MM.1S (cell line): ENCODE results near the gene PYGO2.

Experiments used
- CTCF ChIP-seq: fragments of 300-600 bp; sonication (generic); IDR thresholded peaks from 2 replicates; pipeline ENCODE4 v1.5.1; 2016; ENCODE audit warnings: antibody characterized with exemption, low read length, mixed read lengths
- EZH2 ChIP-seq: fragments of 300-600 bp; sonication (generic); optimal IDR thresholded peaks from 2 replicates; pipeline ENCODE3; 2017; ENCODE audit warnings: low read depth, mild to moderate bottlenecking, antibody characterized with exemption, low read length, mixed read lengths

DNA sequence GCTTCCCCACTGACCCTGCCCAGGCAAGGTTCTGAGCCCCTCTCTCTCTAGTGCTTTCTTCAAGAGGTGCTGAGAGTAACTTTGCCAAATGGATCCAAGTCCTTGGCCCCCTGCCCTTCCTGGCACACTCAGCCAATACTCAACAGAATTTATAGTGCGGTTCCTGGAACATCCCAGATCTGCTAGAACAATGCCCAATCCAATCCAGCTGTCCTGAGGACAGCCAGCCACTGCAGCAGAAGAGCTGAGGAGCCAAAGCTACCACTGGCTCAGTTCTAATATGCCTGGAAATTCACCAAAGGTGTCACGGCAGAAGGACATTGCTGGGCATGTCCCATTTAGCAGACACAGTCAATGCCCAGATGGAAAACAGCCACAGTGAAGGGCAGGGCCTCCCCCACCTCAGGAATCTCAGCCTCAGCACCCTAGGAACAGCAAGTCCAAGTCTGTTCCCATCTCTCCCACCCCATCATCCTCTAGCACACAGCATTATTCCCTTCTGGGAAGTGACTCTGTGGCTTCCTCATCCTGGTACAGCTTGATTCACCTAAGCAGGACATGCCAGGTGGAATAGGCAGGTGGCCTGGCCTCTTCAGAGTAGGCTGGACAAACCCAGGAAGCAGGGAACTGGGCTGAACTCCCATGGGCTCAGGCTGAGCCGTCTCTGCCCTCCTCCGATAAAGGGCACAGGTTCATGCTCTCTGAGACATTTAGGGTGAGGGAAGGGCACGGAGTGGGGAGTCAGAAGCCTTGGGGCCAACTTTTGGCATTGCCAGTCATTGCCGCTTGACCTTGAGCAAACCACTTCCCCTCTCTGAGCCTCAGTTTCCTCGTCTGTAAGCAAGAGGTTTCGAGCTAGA lies 49.7 kb downstream of the PYGO2 start:
- TF ChIP-seq CTCF (no peak), EZH2 (no peak)
